NCI-H460 (cell line): ENCODE measurements around the gene TP73. TPM values are rescaled to one million over a fixed set of nuclear protein-coding genes. Genes with fewer than 3 reads are reported as not detected.

Source experiments
- DNase-seq: peaks from one replicate; pipeline ENCODE4 v3.0.0-alpha.2; 2016; ENCODE audit warnings: low read depth; ENCODE audit errors: extremely low read depth
- total RNA-seq: library from RNA; depleted of rRNA; stranded (reverse); fragments of >200 nt; shearing (Covaris generic); gene quantifications from 2 replicates; pipeline ENCODE4 v1.2.3, GENCODE V29; 2014

TP73 gene
- total RNA-seq, 1 experiment from 2014 or later, result 0.07 TPM

DNA sequence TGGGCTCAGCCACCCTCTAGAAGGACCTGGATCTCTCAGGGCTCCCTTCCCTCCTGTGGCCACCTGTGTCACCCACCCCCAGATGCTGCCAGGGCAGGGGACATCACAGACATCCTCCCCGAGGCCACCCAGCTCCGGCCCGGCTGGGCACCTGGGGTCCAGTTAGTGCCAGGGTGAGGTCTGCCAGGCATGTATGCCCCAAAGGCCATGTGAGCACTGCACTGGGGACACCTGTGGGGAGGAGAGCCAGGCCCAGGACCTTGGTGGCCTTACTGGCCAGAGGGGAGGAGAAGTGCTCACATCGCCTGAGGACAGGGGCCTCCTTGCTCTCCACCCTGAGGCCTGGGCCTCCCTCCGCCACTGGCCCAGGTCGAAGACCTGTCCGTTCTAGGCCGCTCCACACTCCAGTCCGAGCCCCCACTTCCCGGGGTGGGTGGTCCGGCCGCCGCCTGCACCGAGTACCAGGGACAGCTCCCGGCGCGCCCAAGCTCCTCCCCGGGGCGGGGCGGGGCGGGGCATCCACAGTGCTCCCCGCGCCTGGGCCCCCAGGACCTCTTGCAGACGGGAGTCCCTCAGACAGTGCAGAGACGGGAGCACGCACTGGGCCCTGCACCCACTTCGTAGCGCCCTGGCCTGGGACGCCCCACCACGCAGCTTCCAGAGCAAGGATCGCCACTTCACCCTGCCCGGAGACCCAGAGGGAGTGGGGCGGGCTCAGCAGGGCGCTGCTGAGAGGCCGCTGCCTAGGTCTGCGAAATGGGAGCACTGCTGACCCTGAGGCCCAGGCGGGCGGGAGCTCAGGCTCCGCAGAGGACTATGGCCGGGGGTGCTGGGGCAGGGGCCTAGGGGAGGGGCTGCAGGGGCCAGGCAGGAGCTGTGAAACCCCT, 65.6 kb downstream of the TP73 start:
- DNase-seq, result no peak

DNA sequence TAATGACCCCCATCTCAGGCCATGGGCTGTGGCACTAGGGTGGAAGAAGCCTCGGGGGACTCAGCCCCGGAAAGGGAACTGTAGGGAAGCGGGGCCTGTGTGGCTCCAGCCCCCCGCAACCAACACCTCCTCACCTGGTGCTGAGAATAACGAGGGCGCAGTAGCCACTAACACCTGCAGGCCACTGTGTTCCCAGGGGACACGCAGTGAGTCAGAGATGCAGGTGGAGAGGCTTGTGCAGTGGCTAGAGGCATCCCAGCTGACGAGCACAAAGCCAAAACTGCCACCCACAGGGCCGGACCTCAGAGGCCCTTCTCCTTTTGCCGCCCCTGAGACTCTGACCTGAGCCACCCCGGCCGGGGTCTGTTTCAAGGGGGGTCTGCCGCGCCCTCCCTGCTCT, 66.4 kb downstream of the TP73 start:
- no peak for DNase-seq

DNA sequence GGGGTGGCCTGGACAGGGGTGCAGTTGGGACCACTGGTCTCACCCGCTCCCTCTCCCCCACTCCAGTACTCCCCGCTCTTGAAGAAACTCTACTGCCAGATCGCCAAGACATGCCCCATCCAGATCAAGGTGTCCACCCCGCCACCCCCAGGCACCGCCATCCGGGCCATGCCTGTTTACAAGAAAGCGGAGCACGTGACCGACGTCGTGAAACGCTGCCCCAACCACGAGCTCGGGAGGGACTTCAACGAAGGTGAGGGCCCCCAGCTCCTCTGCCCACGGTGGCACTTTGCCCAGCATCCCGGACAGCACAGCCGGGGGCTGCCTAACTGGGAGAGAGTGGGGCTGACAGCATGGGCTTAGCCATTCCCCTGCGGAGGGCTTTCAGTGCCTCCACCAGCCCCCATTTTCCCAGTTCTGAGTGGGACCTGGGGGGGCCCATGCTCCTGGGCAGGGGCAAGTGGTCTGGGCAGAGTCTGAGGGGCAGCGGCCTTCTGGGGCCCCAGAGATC, 69.7 kb downstream of the TP73 start:
- DNase-seq, result no peak

DNA sequence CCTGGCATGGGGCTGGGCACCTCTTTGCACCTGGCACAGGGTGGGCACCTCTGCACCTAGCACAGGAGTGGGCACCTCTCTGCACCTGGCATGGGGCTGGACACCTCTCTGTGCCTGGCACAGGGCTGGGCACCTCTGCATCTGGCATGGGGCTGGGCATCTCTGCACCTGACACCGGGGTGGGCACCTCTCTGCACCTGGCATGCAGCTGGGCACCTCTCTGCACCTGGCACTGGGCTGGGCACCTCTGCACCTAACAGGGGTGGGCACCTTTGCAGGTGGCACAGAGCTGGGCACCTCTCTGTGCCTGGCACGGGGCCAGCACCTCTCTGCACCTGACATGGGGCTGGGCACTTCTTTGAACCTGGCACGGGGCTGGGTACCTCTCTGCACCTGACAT, 70.5 kb downstream of the TP73 start:
- DNase-seq, result no peak

DNA sequence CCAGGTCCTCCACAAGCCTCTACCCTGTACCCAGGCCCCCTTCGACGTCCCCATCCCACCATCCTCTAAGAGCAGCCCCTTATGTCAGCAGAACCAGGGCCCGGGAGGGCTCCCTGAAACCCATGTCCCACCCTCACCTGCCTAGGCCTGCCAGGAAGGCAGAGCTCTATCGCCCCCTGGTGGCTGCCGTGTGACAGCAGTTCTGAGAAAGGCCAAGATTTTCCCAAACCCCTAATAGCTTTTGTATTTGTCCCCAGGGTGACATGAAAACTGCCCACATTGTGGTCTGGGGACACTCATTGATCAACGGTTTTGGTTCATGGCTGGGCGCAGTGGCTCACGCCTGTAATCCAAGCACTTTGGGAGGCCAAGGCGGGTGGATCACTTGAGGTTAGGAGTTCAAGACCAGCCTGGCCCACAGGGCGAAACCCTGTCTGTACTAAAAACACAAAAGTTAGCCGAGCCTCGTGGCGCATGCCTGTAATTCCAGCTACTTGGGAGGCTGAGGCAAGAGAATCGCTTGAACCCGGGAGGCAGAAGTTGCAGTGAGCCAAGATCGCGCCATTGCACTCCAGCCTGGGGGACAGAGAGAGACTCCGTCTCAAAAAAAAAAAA, 72.2 kb downstream of the TP73 start:
- peak; percentile 45 for DNase-seq

DNA sequence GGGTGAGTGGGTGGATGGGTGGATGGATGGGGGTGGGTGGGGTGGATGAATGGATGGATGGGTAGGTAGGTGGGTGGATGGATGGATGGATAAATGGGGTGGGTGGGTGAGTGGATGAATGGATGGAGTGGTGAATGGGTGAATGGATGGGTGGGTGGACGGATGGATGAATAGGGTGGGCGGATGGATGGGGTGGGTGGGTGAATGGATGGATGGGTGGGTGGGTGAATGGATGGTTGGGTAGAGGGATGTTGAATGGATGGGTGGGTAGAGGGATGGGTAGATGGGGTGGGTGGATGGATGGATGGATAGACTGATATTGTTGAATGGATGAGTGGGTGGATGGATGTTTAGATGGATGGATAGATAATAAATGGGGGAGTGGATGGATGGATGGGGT, 73.0 kb downstream of the TP73 start:
- no peak for DNase-seq

DNA sequence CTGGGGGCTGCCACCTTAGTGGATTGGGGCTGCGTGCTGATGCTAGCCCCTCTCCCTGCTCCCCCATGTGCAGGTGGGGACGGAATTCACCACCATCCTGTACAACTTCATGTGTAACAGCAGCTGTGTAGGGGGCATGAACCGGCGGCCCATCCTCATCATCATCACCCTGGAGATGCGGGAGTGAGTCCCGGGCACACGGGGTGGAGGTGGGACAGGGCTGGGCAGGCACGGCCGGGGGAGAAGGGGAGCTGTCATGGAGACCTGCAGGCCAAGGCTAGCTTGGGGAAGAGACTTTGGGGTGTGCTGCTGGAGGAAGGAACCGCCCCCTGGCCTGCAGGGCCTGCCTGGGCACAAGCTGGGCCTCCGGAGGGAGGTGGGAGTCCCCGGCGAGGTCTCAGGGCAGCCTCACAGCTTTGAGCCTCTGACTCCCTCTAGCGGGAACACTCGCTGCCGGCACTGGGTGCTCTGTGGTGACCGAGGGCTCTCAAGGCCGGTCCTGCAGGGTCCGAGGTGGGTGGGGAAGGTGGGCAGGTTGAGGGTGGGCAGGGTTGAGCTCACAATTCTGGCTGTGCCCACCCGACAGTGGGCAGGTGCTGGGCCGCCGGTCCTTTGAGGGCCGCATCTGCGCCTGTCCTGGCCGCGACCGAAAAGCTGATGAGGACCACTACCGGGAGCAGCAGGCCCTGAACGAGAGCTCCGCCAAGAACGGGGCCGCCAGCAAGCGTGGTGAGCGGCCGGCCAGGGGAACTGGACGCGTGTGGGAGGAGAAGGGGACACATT, 74.9 kb downstream of the TP73 start:
- DNase-seq, result peak; percentile 8

DNA sequence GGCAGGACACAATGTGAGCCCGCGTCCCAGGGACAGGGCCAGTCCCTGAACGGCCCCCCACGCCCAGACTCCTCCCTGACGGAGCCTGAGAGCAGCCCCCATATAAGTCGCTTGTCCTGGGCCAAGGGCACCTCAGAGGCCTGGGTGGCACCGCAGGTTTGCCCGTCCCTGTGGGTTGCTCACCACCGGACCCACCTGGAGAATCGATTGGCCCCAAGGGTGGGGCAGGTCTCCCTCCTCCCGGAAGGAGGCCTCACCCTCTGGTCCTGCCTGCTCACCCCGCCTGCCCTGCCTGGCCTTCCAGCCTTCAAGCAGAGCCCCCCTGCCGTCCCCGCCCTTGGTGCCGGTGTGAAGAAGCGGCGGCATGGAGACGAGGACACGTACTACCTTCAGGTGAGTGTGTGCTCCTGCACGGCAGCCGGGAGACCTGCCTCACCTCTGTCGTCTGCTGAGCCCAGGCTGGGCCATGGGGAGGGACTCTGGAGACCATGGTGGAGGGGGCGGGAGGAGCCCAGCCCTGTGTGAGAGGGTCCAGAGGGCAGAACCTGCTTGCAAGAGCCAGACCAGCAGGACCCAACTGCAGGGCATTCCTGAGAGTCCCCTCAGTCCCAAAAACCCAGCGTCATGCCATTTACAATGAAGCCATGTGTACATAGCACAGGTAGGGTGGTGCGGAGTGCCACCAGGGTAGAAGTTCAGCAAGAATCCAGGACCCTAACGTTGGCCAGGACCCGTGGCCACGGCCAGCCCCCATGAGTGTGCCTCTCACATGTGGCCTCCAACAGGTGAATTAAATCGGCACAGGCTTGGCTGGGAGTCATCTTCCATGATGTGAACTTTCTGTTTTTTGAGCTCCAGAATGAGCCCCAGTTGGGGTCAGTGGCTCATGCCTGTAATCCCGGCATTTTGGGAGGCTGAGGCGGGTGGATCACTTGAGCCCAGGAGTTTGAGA, 75.8 kb downstream of the TP73 start:
- DNase-seq, result no peak

DNA sequence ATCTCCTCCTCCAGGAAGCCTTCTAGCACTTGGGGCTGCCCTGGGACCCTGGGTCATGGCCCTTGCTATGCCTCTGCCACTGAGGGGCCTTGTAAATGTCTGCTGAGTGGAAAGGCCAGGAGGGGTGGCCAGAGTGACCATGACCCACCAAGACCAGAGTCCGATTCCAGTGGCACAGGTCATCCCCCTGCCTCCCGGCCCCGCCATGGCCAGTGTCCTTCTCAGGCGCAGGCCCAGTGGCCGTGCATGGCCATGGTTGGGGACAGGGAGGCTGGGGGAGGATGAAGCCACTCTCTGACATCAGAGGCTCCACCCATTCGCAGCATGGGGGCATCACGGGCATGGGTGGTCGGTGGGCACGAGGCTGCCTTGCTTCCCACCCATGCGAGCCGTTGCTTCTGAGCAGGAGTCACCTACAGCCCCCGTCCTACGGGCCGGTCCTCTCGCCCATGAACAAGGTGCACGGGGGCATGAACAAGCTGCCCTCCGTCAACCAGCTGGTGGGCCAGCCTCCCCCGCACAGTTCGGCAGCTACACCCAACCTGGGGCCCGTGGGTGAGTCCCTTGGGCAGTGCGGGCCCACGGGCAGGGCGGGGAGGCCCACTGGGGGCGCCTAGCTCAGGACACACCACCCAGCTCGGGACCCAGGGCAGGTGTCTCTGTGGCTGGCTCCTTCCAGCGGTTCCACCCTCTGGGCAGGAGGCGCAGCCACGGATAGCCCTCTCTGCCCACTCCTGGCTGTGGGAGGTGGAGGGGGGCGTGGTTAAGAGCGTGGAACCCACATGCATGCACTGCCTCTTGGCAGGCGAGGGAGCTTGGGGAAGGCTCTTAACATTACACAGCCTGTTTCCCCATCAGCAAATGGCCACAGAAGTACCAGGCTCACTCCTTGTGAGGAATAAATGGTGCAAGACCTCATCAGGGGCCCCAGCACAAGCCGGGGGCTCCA, 77.6 kb downstream of the TP73 start:
- no peak for DNase-seq

DNA sequence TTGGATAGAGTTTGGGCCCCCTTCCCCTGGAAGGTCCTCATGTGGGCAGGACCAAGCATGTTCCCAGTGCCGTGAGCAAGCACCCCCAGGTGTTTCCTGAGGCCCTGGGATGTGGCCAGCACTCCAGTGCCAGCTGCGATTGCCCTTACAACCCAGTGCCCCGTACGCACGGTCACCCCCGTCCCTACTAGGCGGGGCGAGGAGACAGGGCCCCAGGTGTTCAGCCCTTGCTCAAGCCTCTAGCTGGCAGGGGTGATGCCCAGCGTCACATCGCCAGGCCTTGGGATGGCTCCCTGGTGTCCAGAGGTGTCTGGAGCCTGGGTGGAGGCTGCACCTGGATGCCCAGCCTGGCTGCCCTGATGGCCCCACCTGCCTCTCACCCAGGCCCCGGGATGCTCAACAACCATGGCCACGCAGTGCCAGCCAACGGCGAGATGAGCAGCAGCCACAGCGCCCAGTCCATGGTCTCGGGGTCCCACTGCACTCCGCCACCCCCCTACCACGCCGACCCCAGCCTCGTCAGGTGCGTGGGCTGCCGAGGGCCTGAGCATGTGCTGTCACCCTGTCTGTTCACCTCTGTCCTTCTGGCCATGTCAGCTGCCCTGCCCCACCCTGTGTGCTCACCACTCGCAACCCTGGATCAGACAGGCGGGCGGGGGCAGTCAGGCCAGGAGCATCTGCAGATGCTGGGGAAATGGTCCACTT, 78.4 kb downstream of the TP73 start:
- no peak for DNase-seq

DNA sequence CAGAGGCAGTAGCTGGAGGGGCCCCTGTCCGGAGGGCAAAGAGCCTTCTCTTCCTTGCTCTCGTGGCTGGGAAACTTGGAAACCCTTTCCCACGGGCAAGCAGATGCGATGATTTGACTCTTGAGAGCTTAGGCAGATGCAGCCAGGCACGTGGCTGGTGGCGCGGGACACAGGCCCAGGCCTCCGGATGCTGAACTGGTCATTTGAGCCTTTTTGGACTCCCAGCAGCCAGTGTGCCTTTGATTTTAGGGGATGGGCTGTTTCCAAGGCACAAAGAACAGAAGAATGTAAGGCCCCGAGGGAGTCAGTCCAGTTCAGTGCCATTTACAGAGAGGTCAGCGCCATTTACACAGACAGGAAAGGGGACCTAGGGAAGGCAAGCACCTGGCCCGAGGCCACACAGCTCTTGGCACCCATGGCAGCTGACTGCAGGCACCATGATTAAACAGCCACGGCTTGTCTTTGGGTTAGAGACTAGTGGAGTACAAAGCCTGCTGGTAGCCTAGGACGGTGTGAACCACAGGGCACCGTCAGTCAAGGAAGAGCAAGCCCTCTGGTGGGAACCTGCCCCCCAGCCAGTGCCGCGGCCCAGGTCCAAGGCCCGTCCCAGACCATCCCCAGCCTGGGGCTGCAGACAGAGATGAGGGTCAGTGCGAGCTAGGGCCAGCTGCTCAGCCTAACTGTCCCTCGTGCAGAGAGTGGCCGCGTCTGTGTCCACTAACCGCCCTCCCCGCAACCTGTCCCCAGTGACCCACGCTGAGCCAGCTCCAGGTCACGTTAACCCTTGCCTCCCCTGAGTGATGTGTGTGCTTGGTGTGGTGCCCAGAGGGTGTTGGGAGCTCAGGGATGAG, 79.5 kb downstream of the TP73 start:
- no peak for DNase-seq

DNA sequence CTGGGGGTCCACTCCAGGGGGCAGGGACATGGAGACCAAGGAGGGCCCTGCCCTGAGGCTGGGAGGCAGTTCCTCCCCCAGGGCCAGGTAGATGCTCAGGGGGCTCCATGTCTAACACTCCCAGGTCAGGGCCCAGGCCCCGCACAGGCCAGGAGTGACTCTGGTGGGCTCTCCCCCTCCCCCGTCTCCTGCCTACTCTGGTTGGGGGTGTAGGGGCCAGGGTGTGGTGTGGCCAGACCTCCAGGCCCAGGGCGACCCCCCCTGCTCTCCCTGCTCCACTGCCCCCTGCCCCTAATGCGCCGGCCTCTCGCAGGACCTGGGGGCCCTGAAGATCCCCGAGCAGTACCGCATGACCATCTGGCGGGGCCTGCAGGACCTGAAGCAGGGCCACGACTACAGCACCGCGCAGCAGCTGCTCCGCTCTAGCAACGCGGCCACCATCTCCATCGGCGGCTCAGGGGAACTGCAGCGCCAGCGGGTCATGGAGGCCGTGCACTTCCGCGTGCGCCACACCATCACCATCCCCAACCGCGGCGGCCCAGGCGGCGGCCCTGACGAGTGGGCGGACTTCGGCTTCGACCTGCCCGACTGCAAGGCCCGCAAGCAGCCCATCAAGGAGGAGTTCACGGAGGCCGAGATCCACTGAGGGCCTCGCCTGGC, 80.2 kb downstream of the TP73 start:
- DNase-seq, result no peak

DNA sequence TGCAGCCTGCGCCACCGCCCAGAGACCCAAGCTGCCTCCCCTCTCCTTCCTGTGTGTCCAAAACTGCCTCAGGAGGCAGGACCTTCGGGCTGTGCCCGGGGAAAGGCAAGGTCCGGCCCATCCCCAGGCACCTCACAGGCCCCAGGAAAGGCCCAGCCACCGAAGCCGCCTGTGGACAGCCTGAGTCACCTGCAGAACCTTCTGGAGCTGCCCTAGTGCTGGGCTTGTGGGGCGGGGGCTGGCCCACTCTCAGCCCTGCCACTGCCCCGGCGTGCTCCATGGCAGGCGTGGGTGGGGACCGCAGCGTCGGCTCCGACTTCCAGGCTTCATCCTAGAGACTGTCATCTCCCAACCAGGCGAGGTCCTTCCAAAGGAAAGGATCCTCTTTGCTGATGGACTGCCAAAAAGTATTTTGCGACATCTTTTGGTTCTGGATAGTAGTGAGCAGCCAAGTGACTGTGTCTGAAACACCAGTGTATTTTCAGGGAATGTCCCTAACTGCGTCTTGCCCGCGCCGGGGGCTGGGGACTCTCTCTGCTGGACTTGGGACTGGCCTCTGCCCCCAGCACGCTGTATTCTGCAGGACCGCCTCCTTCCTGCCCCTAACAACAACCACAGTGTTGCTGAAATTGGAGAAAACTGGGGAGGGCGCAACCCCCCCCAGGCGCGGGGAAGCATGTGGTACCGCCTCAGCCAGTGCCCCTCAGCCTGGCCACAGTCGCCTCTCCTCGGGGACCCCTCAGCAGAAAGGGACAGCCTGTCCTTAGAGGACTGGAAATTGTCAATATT, 81.0 kb downstream of the TP73 start:
- no peak for DNase-seq

DNA sequence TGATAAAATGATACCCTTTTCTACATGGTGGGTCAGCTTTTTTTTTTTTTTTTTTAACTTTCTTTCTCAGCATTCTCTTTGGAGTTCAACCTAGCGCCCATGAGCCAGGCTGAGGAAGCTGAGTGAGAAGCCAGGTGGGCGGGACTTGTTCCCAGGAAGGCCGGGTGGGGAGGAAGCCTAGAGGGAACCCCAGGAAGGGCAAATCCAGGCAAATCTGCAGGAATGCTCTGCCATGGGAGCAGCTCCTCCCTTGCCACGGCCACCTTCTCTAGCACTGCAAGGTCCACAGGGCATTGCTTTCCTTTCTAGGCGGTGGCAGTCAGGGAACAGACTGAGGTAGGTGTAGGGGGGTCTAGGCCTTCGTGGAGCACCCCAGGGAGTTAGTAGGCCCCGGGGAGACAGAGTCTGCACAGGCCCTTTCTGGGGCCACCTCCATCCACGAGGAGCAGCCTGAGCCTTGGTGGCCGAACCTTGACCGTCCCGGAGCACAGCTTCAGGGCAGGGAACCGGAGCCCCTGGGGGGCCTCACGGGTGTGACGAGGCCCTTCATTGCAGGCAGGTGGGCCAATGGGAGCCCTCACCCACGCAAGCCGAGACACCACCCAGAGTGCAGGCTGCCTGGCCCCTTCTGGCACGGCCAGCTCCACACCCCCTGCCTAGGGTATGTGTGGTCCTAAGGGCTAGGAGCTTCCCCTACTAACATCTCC, 81.7 kb downstream of the TP73 start:
- DNase-seq, result no peak

DNA sequence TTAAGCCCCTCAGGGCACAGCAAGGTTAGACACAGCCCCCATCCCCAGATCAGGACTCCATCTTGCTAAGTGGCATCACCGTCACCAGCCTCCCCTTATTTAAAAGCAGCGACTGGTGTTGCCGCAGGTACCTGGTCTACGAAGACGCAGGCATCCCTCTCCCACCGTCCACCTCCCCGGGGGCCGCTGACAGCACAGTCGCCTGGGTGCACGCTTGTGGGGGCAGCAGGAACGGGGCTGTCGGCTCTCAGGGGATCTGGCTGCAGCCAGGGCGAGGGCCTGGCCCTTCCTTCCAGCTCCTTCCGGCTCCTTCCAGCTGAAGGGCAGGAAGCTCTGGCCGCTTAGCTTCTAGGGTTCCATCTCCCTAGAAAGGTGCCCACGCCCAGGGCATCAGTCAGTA, 82.3 kb downstream of the TP73 start:
- no peak for DNase-seq
